ENCODE measurements around the gene BAX. TPM values are rescaled to one million over a fixed set of nuclear protein-coding genes. Genes with fewer than 3 reads are reported as not detected.

Gene BAX
- total RNA-seq, 1 experiment from 2014 or later: 107 TPM

- no peaks in the 10 kb centered on the region for H3K27me3 Mint-ChIP-seq (ENCODE audit: insufficient read depth, unreplicated experiment)
- Histone ChIP-seq H3K9me3 (no peaks in the 10 kb centered on the region), H3K36me3 (ENCODE audit: control insufficient read depth, insufficient read depth, low read length) (peaks cover 2% of the 10 kb centered on the region; the same call in 1 of the 2 replicates), H3K4me1 (peaks cover 13% of the 10 kb centered on the region; the same call in 1 of the 2 replicates), H3K27me3 (replicated peaks; ENCODE audit: control insufficient read depth, insufficient read depth, low read length) (no peaks in the 10 kb centered on the region), H3K4me3 (ENCODE audit: low read depth, low read length) (peak overlapping the region; percentile 77)
- BruUV-seq (replicated peaks): TSS peak; percentile 56
- peaks cover 32% of the 10 kb centered on the region for H3K4me1 Mint-ChIP-seq (ENCODE audit: low read depth, unreplicated experiment)
- H3K9me3 Mint-ChIP-seq (ENCODE audit: unreplicated experiment): no peaks in the 10 kb centered on the region
- ChIA-PET CTCF (interaction anchor here (0.6 to 2.9 kb wide), 32 partner anchors 10 to 683 kb away, joined by 3 to 51 read pairs (median 7); partner anchors contain the start of genes BAX, DHDH, LHB and NTF4), POLR2A (interaction anchor here (0.6 to 2.5 kb wide), 21 partner anchors 9 to 460 kb away, joined by 3 to 16 read pairs (median 8); partner anchors contain the start of genes ALDH16A1, CGB7, DHDH and FTL)
- peak overlapping the region; percentile 99 for H3K4me3 Mint-ChIP-seq (ENCODE audit: unreplicated experiment)
- peak overlapping the region; percentile 97 for H3K27ac Mint-ChIP-seq (ENCODE audit: unreplicated experiment)
- peaks cover 64% of the 10 kb centered on the region for H3K36me3 Mint-ChIP-seq (ENCODE audit: insufficient read depth, unreplicated experiment)
- DNase-seq: peak in 1 of 2 experiments; percentile 48
- intact Hi-C loops (cut with micrococcal nuclease; ENCODE audit: unreplicated experiment): loop anchor here (2.0 to 10.0 kb wide), 4 partner anchors 30 to 232 kb away; partner anchors contain the start of genes CGB7 and KCNA7
- no peak for TF ChIP-seq CTCF (IDR thresholded peaks at IDR 0.05; ENCODE audit: insufficient read depth in 1 of 2, low read depth in 1 of 2, low read length in 1 of 2, severe bottlenecking in 1 of 2, unreplicated experiment in 1 of 2)
Measured at GRCh38 chr19:48992581-48993174, 38.0 kb downstream of the BAX start.

GRCh38 chr19:48993175-48994034 is 38.7 kb downstream of the BAX start, which contains the start of the genes GYS1 and RUVBL2:
GYS1 (minus strand) TSS chr19:48993309; CDS start chr19:48993112, 197 bp downstream.
RUVBL2 (plus strand) TSS chr19:48993887; CDS start chr19:48993912, 25 bp downstream.
- Mint-ChIP-seq H3K9me3 (ENCODE audit: unreplicated experiment) (no peaks in the 10 kb centered on the region), H3K27me3 (ENCODE audit: insufficient read depth, unreplicated experiment) (no peaks in the 10 kb centered on the region), H3K27ac (ENCODE audit: unreplicated experiment) (peak within 1 kb of the TSS; percentile 97), H3K4me1 (ENCODE audit: low read depth, unreplicated experiment) (peaks cover 25% of the 10 kb centered on the region), H3K36me3 (ENCODE audit: insufficient read depth, unreplicated experiment) (peaks cover 67% of the 10 kb centered on the region), H3K4me3 (ENCODE audit: unreplicated experiment) (peak within 1 kb of the TSS; percentile 99)
- Histone ChIP-seq H3K36me3 (ENCODE audit: control insufficient read depth, insufficient read depth, low read length) (no peaks in the 10 kb centered on the region; the same call in 1 of the 2 replicates), H3K27me3 (replicated peaks; ENCODE audit: control insufficient read depth, insufficient read depth, low read length) (no peaks in the 10 kb centered on the region), H3K4me1 (peaks cover 13% of the 10 kb centered on the region; the same call in 1 of the 2 replicates), H3K4me3 (ENCODE audit: low read depth, low read length) (peak within 1 kb of the TSS; percentile 77), H3K9me3 (no peaks in the 10 kb centered on the region)
- CTCF ChIA-PET: interaction anchor here (0.5 to 2.9 kb wide), 49 partner anchors 10 to 684 kb away, joined by 3 to 51 read pairs (median 5); partner anchors contain the start of genes ALDH16A1, BAX, CGB7 and DHDH
- POLR2A ChIA-PET: interaction anchor here (0.6 to 2.5 kb wide), 29 partner anchors 10 to 460 kb away, joined by 3 to 16 read pairs (median 6); partner anchors contain the start of genes ALDH16A1, CGB7, DHDH and FTL
- DNase-seq: peak; percentile 100
- intact Hi-C loops (cut with micrococcal nuclease; ENCODE audit: unreplicated experiment): loop anchor here (2.0 to 10.0 kb wide), 4 partner anchors 31 to 231 kb away; partner anchors contain the start of genes CGB7 and KCNA7
- TF ChIP-seq CTCF (IDR thresholded peaks at IDR 0.05; ENCODE audit: insufficient read depth in 1 of 2, low read depth in 1 of 2, low read length in 1 of 2, severe bottlenecking in 1 of 2, unreplicated experiment in 1 of 2): peak; percentile 98 to 99
- no TSS peak for BruUV-seq (replicated peaks)

All from Caco-2 (cell line).